CD4-positive, alpha-beta T cell treated with Interleukin-10 for 1 hour (primary cell): ENCODE results near the gene CAMKK2.
"Not testable (repeated sequence)": the region's sequence is repeated elsewhere in the genome, so short reads cannot be mapped to it uniquely, and the experiment has no call there.

ENCODE experiments used
- DNase-seq: peaks from one replicate; pipeline ENCODE4 v3.0.0-alpha.2; 2020

CAMKK2 gene

GRCh38 chr12:121278169-121279070 lies 18.1 kb downstream of the CAMKK2 start:
- peak; percentile 4 for DNase-seq

GRCh38 chr12:121277374-121277759 lies 19.1 kb downstream of the CAMKK2 start:
- DNase-seq = no peak

- no peak for DNase-seq
Observed at GRCh38 chr12:121274036-121274763, 22.3 kb downstream of the CAMKK2 start.

- DNase-seq = no peak
Observed at GRCh38 chr12:121273364-121273896, 23.1 kb downstream of the CAMKK2 start.

GRCh38 chr12:121267822-121268221 lies 28.7 kb downstream of the CAMKK2 start:
- no peak for DNase-seq

GRCh38 chr12:121264951-121265515 lies 31.5 kb downstream of the CAMKK2 start:
- no peak for DNase-seq

GRCh38 chr12:121264135-121264534 lies 32.4 kb downstream of the CAMKK2 start:
- DNase-seq = no peak

GRCh38 chr12:121263206-121263935 lies 33.1 kb downstream of the CAMKK2 start:
- DNase-seq = no peak

GRCh38 chr12:121261398-121261797 lies 35.1 kb downstream of the CAMKK2 start:
- no peak for DNase-seq

GRCh38 chr12:121260091-121260490 lies 36.4 kb downstream of the CAMKK2 start:
- no peak for DNase-seq

GRCh38 chr12:121259074-121259473 lies 37.4 kb downstream of the CAMKK2 start:
- no peak for DNase-seq

GRCh38 chr12:121257704-121258449 lies 38.6 kb downstream of the CAMKK2 start:
- not testable (repeated sequence) for DNase-seq

- no peak for DNase-seq
Observed at GRCh38 chr12:121255433-121255832, 41.1 kb downstream of the CAMKK2 start.

GRCh38 chr12:121253638-121254335 lies 42.7 kb downstream of the CAMKK2 start:
- DNase-seq = no peak

GRCh38 chr12:121252712-121253345 lies 43.7 kb downstream of the CAMKK2 start:
- DNase-seq = no peak

- DNase-seq = no peak
Observed at GRCh38 chr12:121251838-121252237, 44.7 kb downstream of the CAMKK2 start.

GRCh38 chr12:121250359-121250758 lies 46.1 kb downstream of the CAMKK2 start:
- DNase-seq = no peak

- no peak for DNase-seq
Observed at GRCh38 chr12:121248622-121249021, 47.9 kb downstream of the CAMKK2 start.

- no peak for DNase-seq
Observed at GRCh38 chr12:121246893-121247557, 49.5 kb downstream of the CAMKK2 start.

- DNase-seq = no peak
Observed at GRCh38 chr12:121245951-121246350, 50.6 kb downstream of the CAMKK2 start.
